ENCODE results near the gene SIT1.
"Not testable (repeated sequence)": the region's sequence is repeated elsewhere in the genome, so short reads cannot be mapped to it uniquely, and the experiment has no call there.

SIT1 gene

GRCh38 chr9:35636877-35637246 is 13.9 kb downstream of the SIT1 start:
- DNase-seq (ENCODE audit: low spot score) = not testable (repeated sequence)

- no peak for DNase-seq (ENCODE audit: low spot score)
These were observed 14.4 kb downstream of the SIT1 start for GRCh38 chr9:35636135-35636876.

GRCh38 chr9:35635730-35636129 is 15.0 kb downstream of the SIT1 start:
- DNase-seq (ENCODE audit: low spot score) = no peak

- no peak for DNase-seq (ENCODE audit: low spot score)
These were observed 21.1 kb downstream of the SIT1 start for GRCh38 chr9:35629597-35629996.

- no peak for DNase-seq (ENCODE audit: low spot score)
These were observed 22.2 kb downstream of the SIT1 start for GRCh38 chr9:35628389-35628991.

GRCh38 chr9:35627575-35627974 is 23.2 kb downstream of the SIT1 start:
- DNase-seq (ENCODE audit: low spot score) = no peak

GRCh38 chr9:35619800-35620158 is 31.0 kb downstream of the SIT1 start:
- no peak for DNase-seq (ENCODE audit: low spot score)

GRCh38 chr9:35618854-35619799 is 31.6 kb downstream of the SIT1 start:
- DNase-seq (ENCODE audit: low spot score) = no peak

GRCh38 chr9:35618325-35618727 is 32.4 kb downstream of the SIT1 start, which contains the start of gene CD72:
TSS of gene CD72 (minus strand) at chr9:35618413. CDS start at chr9:35618303, 110 bp downstream.
- DNase-seq (ENCODE audit: low spot score) = no peak

- no peak for DNase-seq (ENCODE audit: low spot score)
These were observed 33.2 kb downstream of the SIT1 start for GRCh38 chr9:35617548-35617947.

GRCh38 chr9:35616681-35617459 is 33.9 kb downstream of the SIT1 start:
- DNase-seq (ENCODE audit: low spot score) = peak; percentile 74

- no peak for DNase-seq (ENCODE audit: low spot score)
These were observed 34.6 kb downstream of the SIT1 start for GRCh38 chr9:35615981-35616680.

GRCh38 chr9:35612843-35613242 is 37.9 kb downstream of the SIT1 start:
- DNase-seq (ENCODE audit: low spot score) = no peak

- not testable (repeated sequence) for DNase-seq (ENCODE audit: low spot score)
These were observed 38.7 kb downstream of the SIT1 start for GRCh38 chr9:35612066-35612465.

- peak; percentile 53 for DNase-seq (ENCODE audit: low spot score)
These were observed 39.4 kb downstream of the SIT1 start for GRCh38 chr9:35611230-35611797.

- DNase-seq (ENCODE audit: low spot score) = no peak
These were observed 40.9 kb downstream of the SIT1 start for GRCh38 chr9:35609820-35610163.

GRCh38 chr9:35609001-35609819 is 41.5 kb downstream of the SIT1 start:
- no peak for DNase-seq (ENCODE audit: low spot score)

- no peak for DNase-seq (ENCODE audit: low spot score)
These were observed 42.5 kb downstream of the SIT1 start for GRCh38 chr9:35608221-35608620.

GRCh38 chr9:35606726-35607125 is 44.0 kb downstream of the SIT1 start:
- no peak for DNase-seq (ENCODE audit: low spot score)

- peak; percentile 36 for DNase-seq (ENCODE audit: low spot score)
These were observed 44.6 kb downstream of the SIT1 start for GRCh38 chr9:35606138-35606504.

Data from iPS-NIHi11 (cell line).